Epithelial cell of esophagus (primary cell): ENCODE results near the gene COPS7A.
A peak's percentile ranks its signal among the peaks of the same experiment; 100 is the strongest.

Experiments used
- DNase-seq: peaks from one replicate; pipeline ENCODE4 v3.0.0; 2010; ENCODE audit warnings: low read depth
- H3K4me3 ChIP-seq: 2 replicates; pipeline ENCODE4 v1.5.1; 2011; ENCODE audit warnings: mild to moderate bottlenecking, low read length, control low read depth
- CTCF ChIP-seq: IDR thresholded peaks from 2 replicates; pipeline ENCODE4 v1.5.1; 2011; ENCODE audit warnings: low read depth, mild to moderate bottlenecking, low read length, control low read depth, inconsistent platforms; ENCODE audit not compliant: insufficient read depth; ENCODE audit errors: missing control alignments

COPS7A gene

GRCh38 chr12:6775185-6776174 is 51.6 kb downstream of the COPS7A start:
- DNase-seq, result no peak
- TF ChIP-seq CTCF, result no peak
- H3K4me3 ChIP-seq, result no peak overlapping the region

- no peak for TF ChIP-seq CTCF
- H3K4me3 ChIP-seq, result no peak overlapping the region
- no peak for DNase-seq
Observed at GRCh38 chr12:6777386-6777785, 53.5 kb downstream of the COPS7A start.

GRCh38 chr12:6778217-6778573 is 54.3 kb downstream of the COPS7A start:
- TF ChIP-seq CTCF, result no peak
- no peak for DNase-seq
- H3K4me3 ChIP-seq, result peak overlapping the region; percentile 29

GRCh38 chr12:6778574-6779550 is 55.0 kb downstream of the COPS7A start:
- DNase-seq, result peak; percentile 91

GRCh38 chr12:6779708-6780432 is 56.0 kb downstream of the COPS7A start:
- DNase-seq, result no peak
- no peak overlapping the region for H3K4me3 ChIP-seq
- no peak for TF ChIP-seq CTCF

More at GRCh38 chr12:6778574-6779550, 55.0 kb downstream of the COPS7A start:
- peak; percentile 89 for TF ChIP-seq CTCF
- peak overlapping the region; percentile 29 for H3K4me3 ChIP-seq

- H3K4me3 ChIP-seq, result no peak overlapping the region
- no peak for TF ChIP-seq CTCF
- DNase-seq, result no peak
Observed at GRCh38 chr12:6780573-6780972, 56.7 kb downstream of the COPS7A start.
